GM12892 (cell line): ENCODE measurements around the gene SSR4.

ENCODE experiments used
- POLR2A ChIP-seq: IDR thresholded peaks from 2 replicates; pipeline ENCODE4 v1.6.1; 2011; ENCODE audit warnings: low read depth, low read length, control low read depth
- TAF1 ChIP-seq: IDR thresholded peaks from 2 replicates; pipeline ENCODE4 v1.6.1; 2011; ENCODE audit warnings: low read depth, mild to moderate bottlenecking, control low read depth, low read length, borderline replicate concordance

- TF ChIP-seq TAF1 (no peak), POLR2A (no peak)
Measured at GRCh38 chrX:153820601-153821000, 26.1 kb downstream of the SSR4 start.
